Esophagus muscularis mucosa (tissue), 4 donors: ENCODE measurements around the gene HDAC4. TPM values are rescaled to one million over a fixed set of nuclear protein-coding genes. Genes with fewer than 3 reads are reported as not detected.

Experiments
- DNase-seq: peaks from one replicate; pipeline ENCODE4 v3.0.0-alpha.2; 2017; ENCODE audit errors: extremely low spot score
- H3K27ac ChIP-seq, 4 donors: fragments of 200-600 bp; sonication (generic); replicated peaks in 1 of 4; 1 replicate in 3 of 4; 2 replicates in 1 of 4; pipeline ENCODE4 v1.5.1; 2016 to 2019; ENCODE audit warnings: mild to moderate bottlenecking in 1 of 4
- H3K27me3 ChIP-seq, 4 donors: fragments of 200-600 bp; sonication (generic); one replicate each; pipeline versions ENCODE4 v1.5.1 to v1.6.0; 2016 to 2019
- H3K36me3 ChIP-seq, 4 donors: fragments of 200-600 bp; sonication (generic); one replicate each; pipeline ENCODE4 v1.5.1; 2016 to 2019
- H3K4me1 ChIP-seq, 4 donors: fragments of 200-600 bp; sonication (generic); one replicate each; pipeline ENCODE4 v1.5.1; 2016 to 2019
- H3K4me3 ChIP-seq, 4 donors: fragments of 200-600 bp; sonication (generic); 1 replicate in 2 of 4; 2 replicates in 2 of 4; pipeline ENCODE4 v1.5.1; 2016 to 2019; ENCODE audit warnings: mild to moderate bottlenecking in 4 of 4, moderate library complexity in 1 of 4
- H3K9me3 ChIP-seq, 4 donors: fragments of 200-600 bp; sonication (generic); 1 replicate in 3 of 4; 2 replicates in 1 of 4; pipeline ENCODE4 v1.5.1; 2016 to 2019
- EP300 ChIP-seq: sonication (generic); formaldehyde crosslinking; IDR thresholded peaks from one replicate; pipeline ENCODE4 v1.6.1; 2017; ENCODE audit warnings: antibody characterized with exemption
- POLR2A ChIP-seq: fragments of 450-650 bp; IDR thresholded peaks from one replicate; pipeline ENCODE4 v1.6.1; 2017; ENCODE audit warnings: antibody characterized with exemption, moderate library complexity, mild to moderate bottlenecking, low read depth
- POLR2AphosphoS5 ChIP-seq, 2 donors: sonication (generic); formaldehyde crosslinking; IDR thresholded peaks; one replicate each; pipeline ENCODE4 v1.6.1; 2017; ENCODE audit warnings: antibody characterized with exemption in 2 of 2
- WGBS: methylation state at CpG from one replicate; pipeline ENCODE4 v1.1.5; 2018; 5-methylcytosine and 5-hydroxymethylcytosine counted together
- intact Hi-C: fragments of 100-400 bp; cut with DNase I; formaldehyde crosslinking; loops from one replicate; pipeline ENCODE4 v1.15.1; 2023
- total RNA-seq, 4 donors: library from RNA; depleted of rRNA; stranded (reverse); fragments of >200 nt; gene quantifications; one replicate each; pipeline versions ENCODE4 v1.1.0 to v1.2.1, GENCODE V29; 2016
- TF ChIP-seq, protein P1 (sequence below), 3 experiments: fragments of 200-600 bp in 2 of 3; fragments of 450-650 bp in 1 of 3; sonication (generic) in 2 of 3; IDR thresholded peaks; one replicate each; pipeline ENCODE4 v1.5.1; 2017 to 2019; ENCODE audit warnings: antibody characterized with exemption in 3 of 3, mild to moderate bottlenecking in 2 of 3, moderate library complexity in 1 of 3

Gene HDAC4
- total RNA-seq, 4 donors from 2014 or later: 59.4 to 119 (median 76.1) TPM

DNA sequence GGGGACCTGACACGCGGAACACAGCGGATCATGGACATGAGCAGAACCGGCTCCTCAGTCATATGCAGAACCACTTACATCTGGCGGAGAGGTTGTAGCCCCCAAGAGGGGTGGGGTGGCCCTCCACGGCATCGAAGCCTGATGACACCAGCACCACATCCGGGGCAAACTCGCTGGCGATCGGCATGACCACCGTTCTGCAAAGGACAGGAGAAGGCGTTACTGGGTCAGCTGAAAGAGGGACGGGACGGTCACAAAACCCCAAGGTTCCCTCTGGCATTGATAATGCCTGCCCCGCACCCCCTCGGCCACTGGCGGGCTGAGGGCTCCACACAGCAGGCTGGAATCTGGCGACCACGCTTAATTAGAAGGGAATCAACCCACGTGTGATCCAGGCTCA, 332.4 kb downstream of the HDAC4 start:
- TF ChIP-seq, protein P1, sequence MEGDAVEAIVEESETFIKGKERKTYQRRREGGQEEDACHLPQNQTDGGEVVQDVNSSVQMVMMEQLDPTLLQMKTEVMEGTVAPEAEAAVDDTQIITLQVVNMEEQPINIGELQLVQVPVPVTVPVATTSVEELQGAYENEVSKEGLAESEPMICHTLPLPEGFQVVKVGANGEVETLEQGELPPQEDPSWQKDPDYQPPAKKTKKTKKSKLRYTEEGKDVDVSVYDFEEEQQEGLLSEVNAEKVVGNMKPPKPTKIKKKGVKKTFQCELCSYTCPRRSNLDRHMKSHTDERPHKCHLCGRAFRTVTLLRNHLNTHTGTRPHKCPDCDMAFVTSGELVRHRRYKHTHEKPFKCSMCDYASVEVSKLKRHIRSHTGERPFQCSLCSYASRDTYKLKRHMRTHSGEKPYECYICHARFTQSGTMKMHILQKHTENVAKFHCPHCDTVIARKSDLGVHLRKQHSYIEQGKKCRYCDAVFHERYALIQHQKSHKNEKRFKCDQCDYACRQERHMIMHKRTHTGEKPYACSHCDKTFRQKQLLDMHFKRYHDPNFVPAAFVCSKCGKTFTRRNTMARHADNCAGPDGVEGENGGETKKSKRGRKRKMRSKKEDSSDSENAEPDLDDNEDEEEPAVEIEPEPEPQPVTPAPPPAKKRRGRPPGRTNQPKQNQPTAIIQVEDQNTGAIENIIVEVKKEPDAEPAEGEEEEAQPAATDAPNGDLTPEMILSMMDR (IDR thresholded peaks at IDR 0.05): no peak
- TF ChIP-seq POLR2A (no peak), EP300 (no peak), POLR2AphosphoS5 (IDR thresholded peaks at IDR 0.05) (no peak)
- no peaks in the 10 kb centered on the region for H3K27me3 ChIP-seq
- H3K4me3 ChIP-seq: no peak overlapping the region
- H3K9me3 ChIP-seq: peaks cover 0 to 5% (median 0%) of the 10 kb centered on the region in 4 donors
- intact Hi-C loops: no loop called here
- no peak for DNase-seq
- H3K27ac ChIP-seq: no peak overlapping the region
- H3K4me1 ChIP-seq: no peaks in the 10 kb centered on the region
- 91% methylated on average over 7 of the region's 21 CpGs for WGBS
- H3K36me3 ChIP-seq: peaks cover 62 to 90% (median 78%) of the 10 kb centered on the region in 4 donors

DNA sequence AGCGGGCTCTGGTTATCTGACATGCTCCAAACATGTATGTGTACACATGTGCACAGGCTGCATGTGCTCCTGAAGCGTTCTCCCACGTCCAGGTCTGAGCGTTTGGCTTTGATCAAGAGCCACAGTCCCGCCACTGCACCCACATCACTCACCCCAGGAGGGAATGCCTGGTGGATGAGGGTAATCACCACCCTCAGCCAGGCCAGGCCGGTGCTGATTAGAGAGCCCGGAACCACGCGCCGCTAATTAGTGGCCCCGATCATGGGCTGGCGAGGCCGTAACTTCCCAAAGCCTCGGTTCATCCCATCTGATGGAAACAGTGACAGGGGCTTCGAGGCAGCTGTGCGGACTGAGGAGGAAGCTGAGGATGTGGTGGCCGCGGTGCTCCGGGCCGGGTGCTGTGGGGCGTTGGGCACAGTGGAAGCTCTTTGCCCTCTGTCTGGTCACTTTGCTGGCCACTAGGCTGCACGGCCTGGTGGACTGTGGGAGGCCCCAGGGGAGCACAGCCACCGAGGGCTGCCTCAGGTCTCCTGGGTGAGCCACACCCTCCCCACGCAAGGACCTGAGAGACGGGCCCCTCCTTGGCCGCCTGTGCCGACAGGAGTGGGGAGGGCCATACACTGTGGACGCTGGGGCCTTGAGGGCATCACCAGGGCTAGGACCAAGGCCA, 333.5 kb downstream of the HDAC4 start:
- Histone ChIP-seq H3K36me3 (peaks cover 56 to 89% (median 76%) of the 10 kb centered on the region in 4 donors), H3K9me3 (peaks cover 0 to 5% (median 0%) of the 10 kb centered on the region in 4 donors), H3K4me1 (no peaks in the 10 kb centered on the region), H3K4me3 (no peak overlapping the region), H3K27me3 (no peaks in the 10 kb centered on the region), H3K27ac (no peak overlapping the region)
- no peak for DNase-seq
- TF ChIP-seq EP300 (no peak), POLR2A (no peak), POLR2AphosphoS5 (IDR thresholded peaks at IDR 0.05) (no peak)
- TF ChIP-seq, protein P1 (IDR thresholded peaks at IDR 0.05): no peak
- 92% methylated on average over 21 of the region's 28 CpGs for WGBS
- intact Hi-C loops: no loop called here

DNA sequence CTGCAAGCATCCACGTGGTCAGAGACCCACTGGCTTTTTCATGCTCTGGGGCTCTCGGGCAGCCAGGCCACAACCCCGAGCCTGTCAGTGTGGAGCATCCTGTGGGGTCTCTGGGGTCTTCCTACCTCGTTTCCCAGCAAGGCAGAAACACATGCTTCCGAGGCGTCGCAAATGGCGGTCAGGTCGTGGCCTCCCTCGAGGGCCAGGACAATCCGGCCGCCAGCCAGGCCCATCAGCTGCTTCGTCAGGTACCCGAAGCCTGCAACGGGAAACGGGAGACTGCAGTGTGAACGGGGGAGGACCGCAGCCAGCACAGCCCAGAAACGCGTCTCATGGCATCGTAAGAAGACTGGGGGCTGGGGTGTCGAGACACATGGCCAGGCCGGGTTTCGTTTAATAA, 334.2 kb downstream of the HDAC4 start:
- H3K4me1 ChIP-seq: no peaks in the 10 kb centered on the region
- intact Hi-C loops: no loop called here
- peaks cover 51 to 90% (median 75%) of the 10 kb centered on the region in 4 donors for H3K36me3 ChIP-seq
- no peaks in the 10 kb centered on the region for H3K27me3 ChIP-seq
- 91% methylated on average over 23 of the region's 24 CpGs for WGBS
- TF ChIP-seq EP300: no peak
- TF ChIP-seq, protein P1 (IDR thresholded peaks at IDR 0.05): no peak
- no peak for TF ChIP-seq POLR2A
- TF ChIP-seq POLR2AphosphoS5 (IDR thresholded peaks at IDR 0.05): no peak
- no peak overlapping the region for H3K4me3 ChIP-seq
- no peak overlapping the region for H3K27ac ChIP-seq
- no peak for DNase-seq
- H3K9me3 ChIP-seq: peaks cover 0 to 4% (median 0%) of the 10 kb centered on the region in 4 donors

DNA sequence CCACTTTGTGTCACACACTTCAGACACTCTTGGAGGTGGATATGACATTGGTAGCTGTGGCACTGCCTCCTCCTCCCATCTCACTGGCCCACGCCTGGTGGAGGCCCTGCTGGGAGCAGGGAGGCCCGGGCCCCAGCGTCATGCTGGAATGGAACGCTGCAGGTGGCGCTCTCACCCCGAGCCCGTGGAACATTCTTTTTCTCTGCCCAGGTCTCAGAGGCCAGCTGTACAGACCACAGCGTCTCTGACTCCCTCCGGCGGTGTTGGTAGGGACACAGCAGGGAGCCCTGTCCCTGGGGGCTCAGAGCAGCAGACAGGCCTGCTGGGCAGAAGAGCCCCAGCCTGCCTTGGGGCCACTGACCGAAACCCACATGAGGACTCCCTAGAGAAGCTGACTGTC, 334.9 kb downstream of the HDAC4 start:
- intact Hi-C loops: no loop called here
- no peak for DNase-seq
- no peak overlapping the region for H3K27ac ChIP-seq
- 92% methylated on average over 5 of the region's 11 CpGs for WGBS
- no peaks in the 10 kb centered on the region for H3K27me3 ChIP-seq
- H3K4me1 ChIP-seq: no peaks in the 10 kb centered on the region
- TF ChIP-seq EP300 (no peak), POLR2A (no peak), POLR2AphosphoS5 (IDR thresholded peaks at IDR 0.05) (no peak)
- TF ChIP-seq, protein P1 (IDR thresholded peaks at IDR 0.05): no peak
- no peaks in the 10 kb centered on the region for H3K9me3 ChIP-seq
- no peak overlapping the region for H3K4me3 ChIP-seq
- H3K36me3 ChIP-seq: peaks cover 51 to 90% (median 73%) of the 10 kb centered on the region in 4 donors

DNA sequence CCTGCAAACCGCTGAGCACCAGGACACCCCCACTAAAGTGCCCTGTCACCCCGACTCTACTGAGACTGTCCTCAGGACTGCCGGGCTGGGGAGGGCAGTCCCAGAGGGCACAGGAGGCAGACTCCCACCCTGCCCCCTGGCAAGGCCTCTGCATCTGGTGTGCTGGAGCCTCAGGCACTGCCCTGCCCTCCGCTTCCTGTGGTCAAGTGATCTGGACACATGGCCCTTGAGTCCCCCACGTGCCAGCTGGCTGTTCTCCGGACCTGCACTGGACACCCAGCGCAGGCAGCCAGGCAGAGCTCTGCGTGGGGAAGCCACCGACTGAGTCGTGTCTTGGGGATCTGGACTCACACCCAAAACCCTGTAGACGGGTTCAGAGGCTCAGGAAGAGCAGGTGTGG, 335.3 kb downstream of the HDAC4 start:
- Histone ChIP-seq H3K9me3 (no peaks in the 10 kb centered on the region), H3K4me1 (no peaks in the 10 kb centered on the region), H3K27ac (no peak overlapping the region), H3K27me3 (no peaks in the 10 kb centered on the region), H3K4me3 (no peak overlapping the region), H3K36me3 (peaks cover 51 to 90% (median 74%) of the 10 kb centered on the region in 4 donors)
- WGBS: 100% methylated on average over 3 of the region's 11 CpGs
- DNase-seq: no peak
- intact Hi-C loops: no loop called here
- TF ChIP-seq, protein P1 (IDR thresholded peaks at IDR 0.05): no peak
- no peak for TF ChIP-seq POLR2A
- no peak for TF ChIP-seq EP300
- no peak for TF ChIP-seq POLR2AphosphoS5 (IDR thresholded peaks at IDR 0.05)
